Measurements from ENCODE around the gene PIK3R5.
"Not testable (repeated sequence)": the region's sequence is repeated elsewhere in the genome, so short reads cannot be mapped to it uniquely, and the experiment has no call there.

The PIK3R5 gene

DNA sequence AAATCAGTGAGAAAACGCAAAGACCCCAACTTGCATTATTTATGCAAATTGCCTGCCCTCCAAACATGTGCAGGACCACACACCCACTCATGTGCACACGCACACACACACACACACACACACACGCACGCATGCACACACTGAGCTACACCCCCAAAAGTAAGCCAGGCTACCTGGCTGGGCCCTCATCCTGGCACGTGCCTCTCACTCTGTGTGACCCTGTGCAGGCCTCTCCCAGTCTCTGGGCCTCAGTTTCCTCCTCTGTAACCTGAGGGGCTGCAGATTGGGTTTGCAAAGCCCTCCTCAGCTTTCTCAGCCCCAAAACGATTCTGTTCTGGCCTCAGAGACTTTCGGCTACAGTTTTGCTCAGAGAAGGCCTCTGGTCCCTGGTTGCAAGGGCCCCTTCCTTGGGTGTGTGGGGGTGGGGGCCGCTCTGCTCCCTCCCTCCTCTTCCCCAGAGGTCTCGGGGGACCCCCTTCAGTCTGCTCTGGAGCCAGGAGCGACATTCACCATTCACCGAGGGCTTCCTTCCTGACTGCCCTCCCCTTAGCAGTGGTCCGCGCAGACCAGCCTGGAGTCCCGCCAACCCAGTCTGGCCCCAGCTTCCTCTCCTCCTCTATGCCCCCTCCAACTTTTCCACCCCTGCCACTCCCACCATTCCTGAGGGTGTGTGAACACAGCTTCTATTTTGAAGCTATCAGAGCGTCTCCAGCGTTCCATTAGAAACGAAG is 92.6 kb downstream of the PIK3R5 start:
- no peak for DNase-seq

- no peak for DNase-seq
Measured at GRCh38 chr17:8872036-8872704, 93.3 kb downstream of the PIK3R5 start.

- DNase-seq, result no peak
Measured at GRCh38 chr17:8871081-8871581, 94.4 kb downstream of the PIK3R5 start.

- DNase-seq, result no peak
Measured at GRCh38 chr17:8870406-8871040, 95.0 kb downstream of the PIK3R5 start.

DNA sequence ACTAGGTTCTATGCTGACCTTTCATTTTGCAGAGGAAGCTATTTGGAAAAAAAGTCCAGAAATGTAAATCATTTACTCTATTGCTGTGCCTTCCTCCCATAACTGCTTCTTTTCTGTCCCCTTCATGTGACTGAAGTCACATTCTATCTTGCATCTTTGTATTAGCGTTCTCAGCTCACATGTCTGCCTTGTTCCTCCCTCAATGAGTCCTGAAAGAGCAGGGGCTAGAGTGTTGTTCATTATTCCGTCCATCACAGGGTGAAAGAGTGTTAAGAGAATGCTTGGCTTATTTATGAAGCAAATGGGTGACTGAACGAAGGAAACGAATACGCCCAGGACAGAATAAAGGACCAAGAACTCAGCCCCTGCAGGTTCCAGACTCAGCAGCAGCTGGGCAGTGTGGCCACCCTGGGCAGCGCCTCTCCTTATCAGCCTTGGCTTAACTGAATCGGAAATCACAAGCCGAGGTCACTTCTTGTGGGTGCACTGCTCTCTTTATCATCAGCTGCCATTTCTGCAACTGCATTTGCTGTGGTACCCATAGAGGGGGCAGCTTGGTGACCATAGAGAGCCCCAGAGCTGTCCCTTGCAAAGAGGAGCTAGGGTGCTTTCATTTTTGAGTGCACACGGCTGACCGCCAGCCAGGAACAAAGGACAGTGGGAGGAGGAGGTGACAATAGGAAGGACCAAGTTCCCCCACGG is 96.2 kb downstream of the PIK3R5 start:
- DNase-seq, result no peak

- DNase-seq, result no peak
Measured at GRCh38 chr17:8868529-8868951, 97.0 kb downstream of the PIK3R5 start.

- DNase-seq, result no peak
Measured at GRCh38 chr17:8868092-8868491, 97.4 kb downstream of the PIK3R5 start.

GRCh38 chr17:8867361-8867981 is 98.0 kb downstream of the PIK3R5 start, which contains the start of gene PIK3R6:
PIK3R6 (minus strand) TSS chr17:8867674; CDS start chr17:8849794, 17,880 bp downstream.
- DNase-seq, result no peak

GRCh38 chr17:8865811-8866210 is 99.7 kb downstream of the PIK3R5 start:
- DNase-seq, result no peak

DNA sequence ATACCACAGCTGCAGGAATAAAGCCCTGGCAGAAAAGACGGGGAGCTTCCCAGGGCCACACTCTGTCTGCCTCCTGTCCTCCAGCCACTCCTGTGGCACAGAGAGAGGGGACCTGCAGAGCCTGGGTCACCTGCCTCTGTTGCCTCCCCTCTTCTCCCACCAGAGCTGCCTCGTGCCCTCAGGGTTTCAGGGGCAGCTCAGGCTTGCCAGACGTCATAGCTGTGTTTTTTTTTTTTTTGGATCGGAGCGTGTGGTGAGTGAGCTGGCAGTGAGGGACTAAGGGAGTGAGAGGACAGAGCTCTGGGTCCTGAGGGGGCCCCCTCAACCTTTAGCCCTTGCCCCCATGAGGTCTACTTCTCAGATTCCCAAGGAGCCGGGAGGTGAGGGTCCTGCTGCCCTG is 100.1 kb downstream of the PIK3R5 start:
- no peak for DNase-seq

DNA sequence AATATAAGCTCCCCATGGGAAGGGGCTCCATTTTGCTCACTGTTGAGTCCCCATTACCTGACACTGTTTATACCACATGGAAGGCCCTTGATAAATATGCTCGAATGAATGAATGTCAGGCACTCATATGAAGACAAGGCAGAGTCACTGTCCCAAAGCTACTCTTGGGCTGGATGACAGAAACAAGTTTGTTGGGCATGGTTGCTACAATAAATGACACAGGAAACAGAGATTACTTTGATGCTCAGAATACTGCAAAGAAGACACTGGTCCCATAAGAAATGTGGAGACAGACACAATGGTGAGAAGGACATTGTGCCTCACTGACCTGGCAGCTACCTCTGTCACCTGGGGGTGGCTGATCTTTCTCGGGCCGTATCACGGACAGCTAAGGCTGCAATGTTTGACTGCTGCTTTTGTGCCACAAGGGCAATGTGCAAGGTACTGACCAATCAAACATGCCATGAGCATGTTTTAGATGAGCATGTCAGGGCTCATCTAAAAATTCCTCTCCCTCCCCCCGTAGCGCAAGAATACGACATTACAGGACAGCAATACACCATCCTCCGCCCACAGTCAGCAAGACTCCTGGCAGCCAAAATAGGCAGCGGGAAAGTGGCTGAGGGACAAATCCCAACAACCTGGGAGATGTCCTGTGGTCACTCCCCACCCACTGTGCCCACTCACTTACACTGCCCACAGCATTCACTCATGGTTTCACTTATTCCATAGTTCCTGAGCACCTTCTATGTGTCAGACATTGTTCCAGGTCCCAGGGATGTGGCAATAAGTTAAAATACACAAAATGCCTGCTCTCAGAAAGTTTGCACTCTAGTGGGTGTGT is 103.1 kb downstream of the PIK3R5 start:
- DNase-seq, result no peak

DNA sequence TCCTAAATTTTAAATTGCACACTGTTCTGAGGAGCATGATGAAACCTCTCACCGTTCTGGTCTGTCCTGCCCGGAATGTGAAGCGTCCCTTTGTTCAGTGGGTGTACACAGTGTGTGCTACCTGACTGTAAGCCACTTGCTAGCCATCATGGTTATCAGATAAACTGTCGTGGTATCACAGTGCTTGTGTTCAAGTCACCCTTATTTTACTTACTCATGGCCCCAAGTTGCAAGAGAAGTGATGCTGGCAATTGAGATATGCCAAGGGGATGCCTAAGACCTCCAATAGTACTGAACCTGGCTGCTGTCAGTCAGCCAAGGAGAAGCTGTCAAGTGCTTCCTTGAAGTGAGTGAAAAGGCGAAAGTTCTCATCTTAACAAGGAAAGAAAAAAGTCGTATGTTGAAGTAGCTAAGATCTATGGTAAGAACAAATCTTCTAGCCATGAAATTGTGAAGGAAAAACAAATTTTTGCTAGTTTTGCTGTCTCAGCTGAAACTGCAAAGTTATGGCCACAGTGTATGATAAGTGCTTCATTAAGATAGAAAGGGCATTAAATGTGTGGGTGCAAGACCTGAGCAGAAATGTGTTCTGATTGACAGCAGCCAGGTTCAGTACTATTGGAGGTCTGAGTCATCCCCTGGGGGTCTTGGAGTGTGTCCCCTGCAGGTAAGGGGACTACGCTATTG is 103.9 kb downstream of the PIK3R5 start:
- no peak for DNase-seq

- DNase-seq, result no peak
Measured at GRCh38 chr17:8859804-8860430, 105.6 kb downstream of the PIK3R5 start.

GRCh38 chr17:8859027-8859803 is 106.3 kb downstream of the PIK3R5 start:
- no peak for DNase-seq

DNA sequence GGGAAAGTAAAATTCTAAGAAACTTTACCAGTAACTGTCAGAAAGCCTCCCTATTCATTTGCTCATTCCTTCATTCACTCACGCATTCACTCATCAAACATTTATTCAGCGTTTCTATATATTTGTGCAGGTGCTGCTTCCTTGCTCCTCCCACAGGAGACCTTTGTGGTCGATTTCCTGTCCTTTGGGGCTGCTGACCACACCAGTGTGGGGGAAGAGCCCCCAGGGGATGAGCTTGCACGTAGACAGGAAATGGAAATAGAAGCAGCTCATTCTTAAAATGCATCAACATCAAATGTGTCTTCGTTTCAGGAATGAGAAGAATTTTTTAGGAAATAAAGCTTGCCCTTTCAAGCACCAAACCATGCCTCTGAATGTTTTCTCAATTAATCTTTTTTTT is 107.6 kb downstream of the PIK3R5 start:
- DNase-seq, result no peak

GRCh38 chr17:8856869-8857575 is 108.5 kb downstream of the PIK3R5 start:
- DNase-seq, result no peak

DNA sequence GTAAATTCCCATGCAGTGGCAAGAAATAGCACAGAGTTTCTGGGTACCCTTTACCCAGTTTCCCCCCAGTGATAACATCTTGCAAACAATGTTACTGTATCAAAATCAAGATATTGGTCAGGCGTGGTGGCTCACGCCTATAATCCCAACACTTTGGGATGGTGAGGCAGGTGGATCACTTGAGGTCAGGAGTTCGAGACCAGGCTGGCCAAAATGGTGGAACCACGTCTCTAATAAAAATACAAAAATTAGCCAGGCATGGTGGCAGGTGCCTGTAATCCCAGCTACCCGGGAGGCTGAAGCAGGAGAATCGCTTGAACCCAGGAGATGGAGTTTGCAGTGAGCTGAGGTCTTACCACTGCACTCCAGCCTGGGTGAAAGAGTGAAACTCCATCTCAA is 109.3 kb downstream of the PIK3R5 start:
- not testable (repeated sequence) for DNase-seq

DNA sequence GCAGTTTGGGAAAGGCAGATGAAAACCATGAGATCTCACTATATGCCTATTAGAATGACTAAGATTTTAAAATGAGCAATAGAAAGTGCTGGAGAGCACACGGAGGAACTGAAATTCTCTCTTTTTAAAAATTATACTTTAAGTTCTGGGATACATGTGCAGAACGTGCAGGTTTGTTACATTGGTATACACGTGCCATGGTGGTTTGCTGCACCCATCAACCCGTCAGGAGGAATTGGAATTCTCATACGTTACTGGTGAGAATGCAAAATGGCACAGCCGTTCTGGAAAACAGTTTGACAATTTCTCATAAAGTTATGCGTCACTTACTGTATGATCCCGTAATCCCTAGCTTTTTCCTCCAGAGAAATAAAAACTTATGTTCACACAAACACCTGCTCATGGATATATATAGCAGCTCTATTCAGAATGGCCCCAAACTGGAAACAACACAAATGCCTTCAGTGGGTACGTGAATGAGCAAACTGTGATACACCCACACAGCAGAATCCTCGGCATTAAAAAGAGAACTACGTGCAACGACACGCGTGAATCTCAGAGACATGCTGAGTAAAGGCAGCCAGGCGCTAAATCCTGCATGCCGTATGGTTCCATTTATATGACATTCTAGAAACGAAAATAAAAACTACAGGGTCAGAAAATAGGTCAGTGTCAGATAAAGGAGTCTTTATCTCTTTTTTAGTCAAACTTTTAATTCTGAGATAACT is 109.9 kb downstream of the PIK3R5 start:
- DNase-seq, result no peak
